GM12878 (cell line): Measurements from ENCODE around the gene SELENOV. TPM values are rescaled to one million over a fixed set of nuclear protein-coding genes. Genes with fewer than 3 reads are reported as not detected.

Experiments
- ATAC-seq: fragments of 200-7000 bp; cut with Tn5 transposase; 3 replicates; pipeline ENCODE4 v1.9.1; 2020; ENCODE audit warnings: mild to moderate bottlenecking, moderate library complexity
- BruUV-seq: library from RNA; stranded (reverse); fragments of 400-500 nt; replicated peaks from 2 replicates; lab custom pipeline; 2021; lab: Mats Ljungman, UMichigan
- CTCF ChIA-PET: fragments of 300-600 bp; sonication (Branson Sonifier 250); formaldehyde crosslinking; extraction: SDS; loops from one replicate; lab custom pipeline; 2021; ENCODE audit warnings: inconsistent platforms; lab: Yijun Ruan, JAX
- POLR2A ChIA-PET: fragments of 350-600 bp; formaldehyde crosslinking; extraction: SDS; loops from one replicate; lab custom pipeline; 2021; ENCODE audit warnings: inconsistent platforms; lab: Charles Lee
- RAD21 ChIA-PET: fragments of 300-600 bp; sonication (Branson Sonifier 250); formaldehyde crosslinking; loops from one replicate; lab custom pipeline; 2023; ENCODE audit warnings: antibody characterized with exemption; ENCODE audit not compliant: unreplicated experiment; lab: Charles Lee
- SMC1A ChIA-PET: fragments of 300-600 bp; sonication (Branson Sonifier 250); formaldehyde crosslinking; loops from one replicate; lab custom pipeline; 2023; ENCODE audit not compliant: unreplicated experiment, uncharacterized antibody; lab: Charles Lee
- DNase-seq: peaks from one replicate; pipeline ENCODE4 v3.0.0-alpha.2; 2011; ENCODE audit warnings: low read depth, low spot score
- FAIRE-seq: peaks from 3 replicates; lab custom pipeline; 2011; peaks lifted over from hg19 to GRCh38; lab: Jason Lieb, UNC
- H2AFZ ChIP-seq: 2 replicates; pipeline ENCODE4 v1.6.0; 2011; ENCODE audit warnings: low read depth, low read length, control low read depth; ENCODE audit not compliant: control insufficient read depth
- H3K27ac ChIP-seq: 2 replicates; pipeline ENCODE4 v1.5.1; 2011; ENCODE audit warnings: control low read depth; ENCODE audit not compliant: control insufficient read depth, insufficient read depth
- H3K27me3 ChIP-seq, 2 experiments: replicated peaks in 1 of 2; 2 replicates each; pipeline versions ENCODE4 v1.6.0 to v1.6.1; 2011; ENCODE audit warnings: low read length in 1 of 2; ENCODE audit not compliant: control insufficient read depth in 2 of 2, insufficient read depth in 2 of 2
- H3K36me3 ChIP-seq, 2 experiments: 2 replicates each; pipeline ENCODE4 v1.5.1; 2011; ENCODE audit warnings: low read length in 1 of 2; ENCODE audit not compliant: control insufficient read depth in 2 of 2, insufficient read depth in 2 of 2
- H3K4me1 ChIP-seq: 2 replicates; pipeline ENCODE4 v1.6.1; 2011; ENCODE audit warnings: mild to moderate bottlenecking, low read length, moderate library complexity, mixed read lengths; ENCODE audit not compliant: control insufficient read depth, insufficient read depth
- H3K4me2 ChIP-seq: 2 replicates; pipeline ENCODE4 v1.6.0; 2011; ENCODE audit warnings: control low read depth; ENCODE audit not compliant: control insufficient read depth, insufficient read depth
- H3K4me3 ChIP-seq: fragments of 200-600 bp; sonication (generic); 2 replicates; pipeline ENCODE4 v1.5.1; 2016
- H3K79me2 ChIP-seq: 2 replicates; pipeline ENCODE4 v1.6.0; 2011; ENCODE audit warnings: low read length; ENCODE audit not compliant: control insufficient read depth, insufficient read depth
- H3K9ac ChIP-seq: 2 replicates; pipeline ENCODE4 v1.8.0; 2011; ENCODE audit warnings: low read length, control low read depth, mixed read lengths; ENCODE audit not compliant: control insufficient read depth, insufficient read depth
- H3K9me3 ChIP-seq: replicated peaks from 3 replicates; pipeline ENCODE4 v1.5.1; 2011; ENCODE audit warnings: mild to moderate bottlenecking, low read length; ENCODE audit not compliant: control insufficient read depth, insufficient read depth
- H4K20me1 ChIP-seq: 2 replicates; pipeline ENCODE4 v1.6.0; 2011; ENCODE audit not compliant: control insufficient read depth, insufficient read depth
- BRCA1 ChIP-seq: IDR thresholded peaks from 2 replicates; pipeline ENCODE4 v1.6.1; 2011; ENCODE audit warnings: low read depth, low read length, improper control_type of control experiment
- CBX5 ChIP-seq: sonication (generic); IDR thresholded peaks from 2 replicates; pipeline ENCODE4 v1.6.1; 2016; ENCODE audit warnings: low read depth, moderate library complexity, mild to moderate bottlenecking, inconsistent platforms
- CREM ChIP-seq: IDR thresholded peaks from 2 replicates; pipeline ENCODE4 v1.6.1; 2014; ENCODE audit warnings: antibody characterized with exemption, low read depth
- ETV6 ChIP-seq, 2 experiments: fragments of 450-650 bp in 1 of 2; IDR thresholded peaks in 1 of 2; conservative IDR thresholded peaks in 1 of 2; 2 replicates each; pipeline ENCODE4 v1.6.1; 2014; ENCODE audit warnings: antibody characterized with exemption in 1 of 2, borderline replicate concordance in 1 of 2, low read depth in 1 of 2, mild to moderate bottlenecking in 1 of 2, moderate library complexity in 1 of 2
- IRF3 ChIP-seq: fragments of 450-650 bp; IDR thresholded peaks from 2 replicates; pipeline ENCODE4 v1.6.1; 2014; ENCODE audit warnings: mild to moderate bottlenecking
- JUNB ChIP-seq: IDR thresholded peaks from 2 replicates; pipeline ENCODE4 v1.6.1; 2016; ENCODE audit warnings: antibody characterized with exemption, mild to moderate bottlenecking
- MTA3 ChIP-seq: IDR thresholded peaks from 2 replicates; pipeline ENCODE4 v1.6.1; 2012; ENCODE audit warnings: low read length, inconsistent platforms, borderline replicate concordance
- NFYA ChIP-seq: IDR thresholded peaks from 2 replicates; pipeline ENCODE4 v1.6.1; 2011; ENCODE audit warnings: low read depth, mild to moderate bottlenecking, low read length, improper control_type of control experiment, borderline replicate concordance
- PRDM15 ChIP-seq: fragments of 450-650 bp; formaldehyde crosslinking; IDR thresholded peaks from 2 replicates; pipeline ENCODE4 v1.4.0; 2020; ENCODE audit warnings: mild to moderate bottlenecking, moderate library complexity
- SIN3A ChIP-seq: IDR thresholded peaks from 2 replicates; pipeline ENCODE4 v1.6.1; 2012; ENCODE audit warnings: low read depth, low read length, improper control_type of control experiment
- SMC3 ChIP-seq: IDR thresholded peaks from 2 replicates; pipeline ENCODE4 v1.6.1; 2011; ENCODE audit warnings: low read length, improper control_type of control experiment, borderline replicate concordance
- SP1 ChIP-seq: IDR thresholded peaks from one replicate; pipeline ENCODE4 v1.6.1; 2011; ENCODE audit warnings: low read depth, low read length
- SREBF2 ChIP-seq: IDR thresholded peaks from 2 replicates; pipeline ENCODE4 v1.6.1; 2012; ENCODE audit warnings: mild to moderate bottlenecking, low read length
- TCF12 ChIP-seq: IDR thresholded peaks from 2 replicates; pipeline ENCODE4 v1.6.1; 2011; ENCODE audit warnings: low read depth, mild to moderate bottlenecking, low read length
- TCF7 ChIP-seq: IDR thresholded peaks from 2 replicates; pipeline ENCODE4 v1.6.1; 2014; ENCODE audit warnings: antibody characterized with exemption, borderline replicate concordance
- WRNIP1 ChIP-seq: IDR thresholded peaks from 2 replicates; pipeline ENCODE4 v1.6.1; 2011; ENCODE audit warnings: low read depth, low read length, improper control_type of control experiment, borderline replicate concordance
- ZBTB11 ChIP-seq: fragments of 450-650 bp; formaldehyde crosslinking; IDR thresholded peaks from 2 replicates; pipeline ENCODE4 v1.5.0; 2022; ENCODE audit warnings: mild to moderate bottlenecking, missing genetic modification characterization
- WGBS: methylation state at CpG from one replicate; pipeline ENCODE4 v1.1.6; 2016; ENCODE audit warnings: low lambda C conversion rate; ENCODE audit not compliant: insufficient replicate concordance, insufficient coverage; ENCODE audit errors: missing lambda C conversion rate; 5-methylcytosine and 5-hydroxymethylcytosine counted together
- in situ Hi-C: fragments of 300-500 bp; cut with MboI; formaldehyde crosslinking; loops from 9 replicates; pipeline ENCODE4 v1.14.3; 2018; ENCODE audit warnings: mixed read lengths
- intact Hi-C: fragments of 100-400 bp; cut with micrococcal nuclease; formaldehyde crosslinking; loops from one replicate; pipeline ENCODE4 v1.14.2; 2022; ENCODE audit not compliant: unreplicated experiment
- polyA plus RNA-seq, 11 experiments: library from polyadenylated mRNA; depleted of rRNA in 4 of 11; unstranded in 6 of 11; stranded (reverse) in 5 of 11; fragments of >200 nt; fragmentation: Nextera tagmentation in 4 of 11; fragmentation: Illumina TruSeq in 1 of 11; extraction: Ambion mirVana in 4 of 11; extraction: Trizol in 1 of 11; gene quantifications; 1 replicate in 1 of 11; 2 replicates in 10 of 11; pipeline versions ENCODE4 v1.2.1 to v1.2.3, GENCODE V29; 2011 to 2016; ENCODE audit warnings: inconsistent platforms in 2 of 11, missing spikeins in 2 of 11, low read depth in 1 of 11
- total RNA-seq, 4 experiments: library from RNA; depleted of rRNA in 3 of 4; stranded (reverse); fragments of >200 nt in 3 of 4; fragmentation: Illumina TruSeq in 1 of 4; extraction: Trizol in 1 of 4; gene quantifications; 2 replicates each; pipeline versions ENCODE4 v1.2.1 to v1.2.3, GENCODE V29; 2013 to 2021

The SELENOV gene
- total and polyA plus RNA-seq, 10 of the 15 experiments (the other 5 are each of a cell fraction or from before 2014, with no cell fraction given), result not detected

- H3K9me3 ChIP-seq, result no peaks in the 10 kb centered on the region
- intact Hi-C loops (no loop called here), in situ Hi-C loops (no loop called here)
- H3K9ac ChIP-seq, result no peak overlapping the region
- no peak for ATAC-seq
- ChIA-PET SMC1A (interaction anchor here (0.9 kb wide), 1 partner anchor 21 kb away, joined by 3 read pairs; no protein-coding TSS in a partner anchor), CTCF (interaction anchor here (1.0 to 1.9 kb wide), 5 partner anchors 9 to 85 kb away, joined by 3 to 8 read pairs (median 4); partner anchors contain the start of gene DLL3), RAD21 (interaction anchor here (1.0 to 1.1 kb wide), 3 partner anchors 11 to 123 kb away, joined by 3 to 5 read pairs (median 4); no protein-coding TSS in a partner anchor), POLR2A (no interaction called here)
- no peak overlapping the region for H3K4me2 ChIP-seq
- no peak overlapping the region for H2AFZ ChIP-seq
- H4K20me1 ChIP-seq, result no peaks in the 10 kb centered on the region
- H3K27ac ChIP-seq, result no peak overlapping the region
- 97% methylated on average over 3 of the region's 3 CpGs for WGBS
- no peaks in the 10 kb centered on the region for H3K79me2 ChIP-seq
- DNase-seq, result no peak
- H3K4me3 ChIP-seq, result no peak overlapping the region
- no peak for FAIRE-seq
- no peaks in the 10 kb centered on the region for H3K4me1 ChIP-seq
- no peaks in the 10 kb centered on the region for H3K36me3 ChIP-seq
- H3K27me3 ChIP-seq, result no peaks in the 10 kb centered on the region
- BruUV-seq, result no TSS peak
- TF ChIP-seq ZBTB11 (CRISPR knock-in tag) (no peak), CREM (no peak), NFYA (no peak), SIN3A (no peak), ETV6 (conservative IDR thresholded peaks at IDR 0.05 in 1 of 2, IDR thresholded peaks at IDR 0.05 in 1 of 2; ENCODE audit: borderline replicate concordance in 1 of 2, low read depth in 1 of 2) (no peak), SREBF2 (no peak), MTA3 (no peak), SP1 (no peak), TCF12 (no peak), TCF7 (no peak), JUNB (no peak), IRF3 (no peak), BRCA1 (no peak), CBX5 (no peak), WRNIP1 (no peak), PRDM15 (CRISPR knock-in tag) (no peak), SMC3 (no peak)
Measured at GRCh38 chr19:39525205-39525604, 10.3 kb downstream of the SELENOV start.
